NCI-H2196 treated with DMSO at 0.1 percent for 48 hours (cell line): ENCODE results near the gene ITIH5.

ENCODE experiments used
- DNase-seq: peaks from one replicate; lab custom pipeline; 2025; ENCODE audit not compliant: unreplicated experiment; lab: John Stamatoyannopoulos, UW

The ITIH5 gene

GRCh38 chr10:7551950-7552716 is 114.6 kb downstream of the ITIH5 start:
- DNase-seq = no peak

DNA sequence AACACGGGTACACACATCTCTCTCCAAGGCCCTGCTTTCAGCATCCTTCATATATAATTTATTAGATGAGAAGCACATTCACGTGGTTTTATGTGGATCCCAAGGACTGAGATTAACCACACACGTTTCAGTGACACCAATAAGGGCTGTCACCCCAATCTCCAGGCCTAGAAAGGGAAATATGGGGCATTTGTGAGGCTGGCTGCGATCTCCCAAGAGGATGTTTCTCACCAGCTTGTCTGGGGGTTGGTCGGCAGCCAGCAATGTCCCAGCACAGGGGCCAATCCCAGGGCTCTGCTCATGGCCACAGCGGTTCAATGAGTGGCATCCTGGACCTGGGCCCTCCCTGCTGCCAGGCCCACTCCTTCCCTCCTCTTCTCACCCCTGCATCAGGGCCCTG is 115.5 kb downstream of the ITIH5 start:
- DNase-seq = no peak

DNA sequence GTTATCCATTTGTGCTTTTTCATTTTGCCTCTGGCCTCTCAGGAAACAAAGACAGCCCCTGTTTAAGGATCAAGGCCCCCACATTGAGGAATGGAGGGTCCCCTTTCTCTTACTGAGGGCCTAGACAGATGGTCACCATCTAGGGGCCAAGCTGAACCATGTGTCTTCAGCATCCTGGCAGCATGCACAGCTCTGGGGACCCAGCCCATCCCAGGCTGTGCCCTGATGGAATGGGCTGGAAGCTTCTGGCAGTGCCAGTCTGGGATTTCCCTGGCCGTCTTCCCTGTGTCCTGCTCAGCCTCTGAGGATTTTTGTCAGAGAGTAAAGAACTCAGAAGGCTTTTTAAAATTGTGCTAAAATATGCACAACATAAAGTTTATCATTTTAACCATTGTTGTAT is 116.8 kb downstream of the ITIH5 start:
- no peak for DNase-seq

GRCh38 chr10:7547829-7548228 is 118.9 kb downstream of the ITIH5 start:
- no peak for DNase-seq

GRCh38 chr10:7547206-7547605 is 119.6 kb downstream of the ITIH5 start:
- DNase-seq = no peak

- DNase-seq = no peak
Observed at GRCh38 chr10:7546385-7546967, 120.3 kb downstream of the ITIH5 start.

DNA sequence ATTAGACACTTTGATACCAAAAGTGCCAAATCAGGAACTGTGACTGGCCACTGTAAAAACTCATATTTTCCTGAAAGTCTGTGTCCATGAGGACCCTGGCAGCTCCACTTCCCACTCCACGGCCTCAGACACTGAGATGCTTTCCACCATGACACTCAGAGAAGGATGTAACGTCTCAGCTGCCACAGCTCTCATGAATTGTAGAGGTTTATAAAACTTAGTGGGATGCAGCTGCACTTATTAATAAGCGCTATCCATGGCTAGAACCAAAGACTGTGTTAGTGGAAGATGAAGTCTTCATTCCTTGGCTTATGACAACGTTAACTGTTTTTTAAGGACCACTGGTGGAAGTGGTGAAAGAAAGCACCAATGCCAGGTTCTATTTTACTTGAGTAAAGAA is 121.0 kb downstream of the ITIH5 start:
- DNase-seq = no peak

GRCh38 chr10:7545261-7545660 is 121.5 kb downstream of the ITIH5 start:
- no peak for DNase-seq

DNA sequence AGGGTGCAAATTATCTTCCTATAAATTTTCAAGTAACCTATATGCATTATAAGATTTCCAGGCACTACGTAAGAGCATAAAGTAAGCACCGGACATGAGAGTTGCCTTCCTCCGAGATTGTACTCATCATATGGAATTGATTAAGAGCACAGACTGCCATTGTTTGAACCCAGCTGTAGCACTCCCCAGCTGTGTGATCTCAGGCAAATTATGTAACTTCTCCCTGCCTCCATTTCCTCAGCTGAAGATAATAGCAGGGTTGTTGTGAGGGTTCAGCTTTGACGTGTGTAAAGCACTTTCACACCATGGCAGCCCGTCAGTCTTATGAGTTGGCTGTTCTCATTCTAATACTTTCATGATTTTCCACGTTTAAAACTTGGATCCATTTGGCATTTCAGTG is 122.6 kb downstream of the ITIH5 start:
- DNase-seq = no peak

- no peak for DNase-seq
Observed at GRCh38 chr10:7542189-7542914, 124.4 kb downstream of the ITIH5 start.

DNA sequence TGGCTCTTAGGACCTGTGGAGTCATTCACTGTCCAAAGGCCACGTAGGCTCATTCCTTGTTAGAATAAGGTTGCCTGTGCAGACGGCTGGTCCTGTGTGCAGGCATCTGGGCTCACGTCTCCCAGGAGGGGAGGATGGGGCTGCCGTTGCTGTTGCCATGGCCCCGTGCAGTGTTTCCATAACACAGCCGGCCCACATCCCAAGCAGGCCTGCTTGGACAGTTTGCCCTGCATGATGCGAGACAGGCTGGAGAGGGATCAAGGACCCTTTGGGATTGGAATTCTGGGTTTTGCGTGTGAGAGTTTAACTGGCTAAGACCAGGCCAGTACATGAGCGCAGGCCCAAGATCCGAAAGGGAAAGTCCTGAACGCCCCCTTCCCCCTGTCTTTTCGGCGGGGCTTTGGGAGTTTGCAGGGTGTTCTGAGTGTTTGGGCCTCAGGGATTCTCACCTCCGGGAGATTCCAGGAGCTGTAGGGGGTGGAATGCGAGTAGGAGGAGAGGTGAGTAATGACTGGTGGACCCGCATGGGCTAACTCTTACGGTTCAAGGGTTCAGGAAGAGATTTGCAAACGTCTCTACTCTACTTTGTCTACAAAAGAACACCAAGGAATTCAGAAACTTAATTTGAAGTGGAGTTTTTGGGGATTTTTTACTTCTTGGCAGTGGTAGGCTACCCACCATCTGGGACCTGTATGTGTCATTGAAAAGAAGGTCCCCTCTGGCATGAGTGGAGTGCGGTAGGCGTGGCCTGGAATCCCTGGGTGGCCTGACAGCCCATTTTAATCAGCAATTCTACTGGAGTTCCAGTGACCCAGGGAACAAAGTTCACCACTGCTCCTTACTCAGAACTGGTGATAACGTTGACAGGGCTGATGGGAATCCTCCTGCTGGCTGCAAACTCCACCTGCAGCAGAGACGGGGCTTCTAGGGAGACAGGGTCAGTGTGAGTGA is 125.4 kb downstream of the ITIH5 start:
- DNase-seq = no peak

- DNase-seq = no peak
Observed at GRCh38 chr10:7538970-7539654, 127.7 kb downstream of the ITIH5 start.

- DNase-seq = no peak
Observed at GRCh38 chr10:7537126-7537525, 129.6 kb downstream of the ITIH5 start.

- no peak for DNase-seq
Observed at GRCh38 chr10:7534480-7534852, 132.3 kb downstream of the ITIH5 start.

DNA sequence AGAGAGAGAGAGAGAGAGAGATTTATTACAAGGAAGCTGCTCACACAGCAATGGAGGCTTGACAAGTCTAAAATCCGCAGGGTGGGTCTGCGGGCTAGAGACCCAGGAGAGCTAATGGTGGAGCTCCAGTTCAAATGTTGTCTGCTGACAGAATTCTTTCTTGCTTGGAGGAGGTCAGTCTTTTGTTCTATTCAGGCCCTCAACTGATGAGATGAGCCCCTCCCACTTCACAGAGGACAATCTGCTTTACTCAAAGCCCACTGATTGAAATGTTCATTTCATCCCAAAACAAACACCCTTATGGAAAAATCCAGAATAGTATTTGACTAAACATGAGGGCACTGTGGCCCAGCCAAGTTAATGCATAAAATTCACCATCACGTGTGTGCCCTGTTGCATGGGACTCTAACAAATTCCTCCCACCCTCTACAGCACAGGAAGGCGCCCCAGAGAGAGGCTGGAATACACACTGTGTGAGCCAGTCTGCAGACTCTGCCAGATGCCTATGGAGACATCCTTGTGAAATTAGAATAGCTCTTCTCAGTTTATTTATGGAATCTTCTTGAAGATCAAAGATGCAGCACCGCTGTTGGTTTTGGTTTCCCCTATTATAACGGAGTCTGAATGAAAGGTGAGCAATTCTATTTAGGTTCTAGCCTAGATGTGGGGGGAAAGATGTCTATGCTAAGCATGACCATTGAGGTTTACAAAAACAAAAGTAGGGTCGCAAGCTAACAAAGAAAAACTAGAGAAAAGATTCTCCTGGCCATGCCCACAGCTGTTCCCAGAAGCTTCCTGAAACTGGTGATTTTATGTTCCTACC is 132.9 kb downstream of the ITIH5 start:
- DNase-seq = no peak

- DNase-seq = no peak
Observed at GRCh38 chr10:7532723-7533498, 133.9 kb downstream of the ITIH5 start.

- DNase-seq = no peak
Observed at GRCh38 chr10:7529638-7530037, 137.1 kb downstream of the ITIH5 start.

GRCh38 chr10:7527468-7527867 is 139.3 kb downstream of the ITIH5 start:
- DNase-seq = no peak

DNA sequence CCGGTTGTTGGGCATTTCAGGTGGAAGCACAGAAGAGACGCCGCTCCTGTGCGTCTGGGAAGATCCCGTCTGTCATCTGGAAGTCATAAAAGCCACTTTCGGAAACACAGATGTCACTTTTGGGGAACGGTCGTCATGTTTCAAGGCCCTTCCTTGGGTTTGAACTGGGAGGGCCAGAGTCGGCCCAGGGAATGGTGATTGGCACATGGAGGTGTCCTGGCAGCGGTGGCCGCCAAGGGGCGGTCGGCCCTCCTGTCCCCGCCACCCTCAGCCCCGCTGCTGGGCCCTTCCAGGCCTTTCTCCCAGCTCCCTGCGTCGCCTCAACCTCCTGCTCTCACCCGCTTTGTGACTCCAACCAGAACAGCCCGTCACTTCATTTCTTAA is 140.8 kb downstream of the ITIH5 start:
- no peak for DNase-seq
